Smooth muscle cell (in vitro differentiated cells): Measurements from ENCODE around the gene TRIM66. TPM values are rescaled to one million over a fixed set of nuclear protein-coding genes. Genes with fewer than 3 reads are reported as not detected.

Experiments used
- DNase-seq: peaks from one replicate; lab custom pipeline; 2025; ENCODE audit not compliant: unreplicated experiment; lab: John Stamatoyannopoulos, UW
- H2AFZ ChIP-seq: fragments of 200-600 bp; sonication (generic); 2 replicates; pipeline ENCODE4 v1.6.0; 2016; ENCODE audit warnings: antibody characterized with exemption, low read depth, mild to moderate bottlenecking
- H3F3A ChIP-seq: fragments of 200-600 bp; sonication (generic); 2 replicates; pipeline ENCODE4 v1.6.0; 2017; ENCODE audit warnings: antibody characterized with exemption, low read depth
- H3K27ac ChIP-seq: fragments of 200-600 bp; sonication (generic); 2 replicates; pipeline ENCODE4 v1.5.1; 2016; ENCODE audit warnings: low read depth, mild to moderate bottlenecking
- H3K27me3 ChIP-seq: fragments of 200-600 bp; sonication (generic); 2 replicates; pipeline ENCODE4 v1.6.1; 2016; ENCODE audit warnings: low read depth, mild to moderate bottlenecking
- H3K36me3 ChIP-seq: fragments of 200-600 bp; sonication (generic); 2 replicates; pipeline ENCODE4 v1.5.1; 2016; ENCODE audit warnings: low read depth
- H3K4me1 ChIP-seq: fragments of 200-600 bp; sonication (generic); 2 replicates; pipeline ENCODE4 v1.5.1; 2016; ENCODE audit warnings: low read depth
- H3K4me2 ChIP-seq: fragments of 200-600 bp; sonication (generic); 2 replicates; pipeline ENCODE4 v1.6.0; 2016; ENCODE audit warnings: mild to moderate bottlenecking
- H3K4me3 ChIP-seq: fragments of 200-600 bp; sonication (generic); 2 replicates; pipeline ENCODE4 v1.5.1; 2016; ENCODE audit warnings: mild to moderate bottlenecking
- H3K79me2 ChIP-seq: fragments of 200-600 bp; sonication (generic); 2 replicates; pipeline ENCODE4 v1.6.0; 2016; ENCODE audit warnings: low read depth, mild to moderate bottlenecking
- H3K9ac ChIP-seq: fragments of 200-600 bp; sonication (generic); 2 replicates; pipeline ENCODE4 v1.6.0; 2016; ENCODE audit warnings: low read depth
- H3K9me3 ChIP-seq: fragments of 200-600 bp; sonication (generic); replicated peaks from 2 replicates; pipeline ENCODE4 v1.5.1; 2016; ENCODE audit warnings: low read depth
- H4K20me1 ChIP-seq: fragments of 200-600 bp; sonication (generic); 2 replicates; pipeline ENCODE4 v1.6.0; 2016; ENCODE audit warnings: low read depth
- CTCF ChIP-seq: fragments of 200-600 bp; sonication (generic); IDR thresholded peaks from 2 replicates; pipeline ENCODE4 v1.5.1; 2017; ENCODE audit warnings: borderline replicate concordance, mild to moderate bottlenecking, antibody characterized with exemption; ENCODE audit not compliant: insufficient read depth, poor library complexity, severe bottlenecking
- WGBS: methylation state at CpG from one replicate; pipeline ENCODE4 v1.1.7; 2016; ENCODE audit warnings: low lambda C conversion rate; 5-methylcytosine and 5-hydroxymethylcytosine counted together
- polyA plus RNA-seq: library from polyadenylated mRNA; unstranded; fragments of >200 nt; fragmentation: Nextera tagmentation; extraction: Ambion mirVana; gene quantifications from 2 replicates; pipeline ENCODE4 v1.2.1, GENCODE V29; 2016
- total RNA-seq: library from RNA; depleted of rRNA; stranded (reverse); fragments of >200 nt; gene quantifications from 2 replicates; pipeline ENCODE4 v1.2.3, GENCODE V29; 2014

TRIM66 gene
- total and polyA plus RNA-seq, 2 experiments from 2014 or later, result 0.24 to 5.8 TPM

- Histone ChIP-seq H3K36me3 (no peaks in the 10 kb centered on the region), H3K9me3 (no peaks in the 10 kb centered on the region)
Measured at GRCh38 chr11:8714622-8715225, 32.3 kb upstream of the TRIM66 start.

GRCh38 chr11:8713760-8714454 lies 31.4 kb upstream of the TRIM66 start:
- no peaks in the 10 kb centered on the region for H3K27me3 ChIP-seq
- no peak for DNase-seq
- H3K4me2 ChIP-seq, result no peak overlapping the region
- peaks cover 41% of the 10 kb centered on the region for H4K20me1 ChIP-seq
- no peak for TF ChIP-seq CTCF
- H2AFZ ChIP-seq, result no peak overlapping the region
- no peak overlapping the region for H3K4me3 ChIP-seq
- H3K79me2 ChIP-seq, result peaks cover 15% of the 10 kb centered on the region
- H3F3A ChIP-seq, result peaks cover 11% of the 10 kb centered on the region
- peaks cover 22% of the 10 kb centered on the region for H3K4me1 ChIP-seq
- no peaks in the 10 kb centered on the region for H3K36me3 ChIP-seq
- no peak overlapping the region for H3K27ac ChIP-seq
- 99% methylated on average over 8 of the region's 8 CpGs for WGBS
- H3K9ac ChIP-seq, result no peak overlapping the region
- H3K9me3 ChIP-seq, result no peaks in the 10 kb centered on the region

More at GRCh38 chr11:8714622-8715225, 32.3 kb upstream of the TRIM66 start:
- Histone ChIP-seq H3F3A (peaks cover 13% of the 10 kb centered on the region), H3K27ac (peak overlapping the region; percentile 17), H3K9ac (no peak overlapping the region), H2AFZ (no peak overlapping the region), H3K27me3 (no peaks in the 10 kb centered on the region), H3K4me3 (no peak overlapping the region), H3K4me1 (peaks cover 20% of the 10 kb centered on the region), H4K20me1 (peaks cover 33% of the 10 kb centered on the region), H3K4me2 (peak overlapping the region; percentile 45), H3K79me2 (peaks cover 15% of the 10 kb centered on the region)
- DNase-seq, result no peak
- no peak for TF ChIP-seq CTCF
- WGBS, result 62% methylated on average over 4 of the region's 4 CpGs

- Histone ChIP-seq H2AFZ (no peak overlapping the region), H3K27me3 (no peaks in the 10 kb centered on the region), H3K36me3 (no peaks in the 10 kb centered on the region), H3K4me1 (peaks cover 11% of the 10 kb centered on the region), H4K20me1 (peaks cover 52% of the 10 kb centered on the region), H3K27ac (no peak overlapping the region), H3K79me2 (peaks cover 15% of the 10 kb centered on the region), H3K9ac (no peak overlapping the region), H3K4me2 (no peak overlapping the region), H3K4me3 (no peak overlapping the region), H3F3A (peaks cover 4% of the 10 kb centered on the region), H3K9me3 (no peaks in the 10 kb centered on the region)
- TF ChIP-seq CTCF, result no peak
- no peak for DNase-seq
- WGBS, result 98% methylated on average over 11 of the region's 12 CpGs
Measured at GRCh38 chr11:8712506-8712905, 30.0 kb upstream of the TRIM66 start.
